Anterior cingulate cortex (tissue), 58 donors: ENCODE results near the gene PNKP.
"Not testable (repeated sequence)": the region's sequence is repeated elsewhere in the genome, so short reads cannot be mapped to it uniquely, and the experiment has no call there.

Experiments used
- DNase-seq, 58 donors: peaks; one replicate each; lab custom pipeline; 2025; lab: John Stamatoyannopoulos, UW

PNKP gene

GRCh38 chr19:49830766-49831165 is 36.6 kb downstream of the PNKP start:
- no peak for DNase-seq

- no peak for DNase-seq
Observed at GRCh38 chr19:49829721-49830120, 37.7 kb downstream of the PNKP start.

GRCh38 chr19:49829200-49829599 is 38.2 kb downstream of the PNKP start:
- DNase-seq, result no peak

- DNase-seq, result no peak
Observed at GRCh38 chr19:49827034-49827433, 40.3 kb downstream of the PNKP start.

- no peak for DNase-seq
Observed at GRCh38 chr19:49824662-49825061, 42.7 kb downstream of the PNKP start.

- no peak for DNase-seq
Observed at GRCh38 chr19:49823472-49823871, 43.9 kb downstream of the PNKP start.

GRCh38 chr19:49820125-49820524 is 47.3 kb downstream of the PNKP start:
- no peak for DNase-seq

GRCh38 chr19:49819452-49820115 is 47.8 kb downstream of the PNKP start:
- not testable (repeated sequence) for DNase-seq

GRCh38 chr19:49818649-49819370 is 48.6 kb downstream of the PNKP start:
- DNase-seq, result peak in 1 of 58 donors; percentile 44

- peak in 57 of 58 donors; percentile 42 to 92 (median 79) for DNase-seq
Observed at GRCh38 chr19:49817964-49818648, 49.3 kb downstream of the PNKP start, which contains the start of gene MED25. Gene MED25 (plus strand): TSS chr19:49818289. CDS start chr19:49818342, 53 bp downstream.

GRCh38 chr19:49816590-49816989 is 50.8 kb downstream of the PNKP start:
- DNase-seq, result no peak

GRCh38 chr19:49814010-49814409 is 53.4 kb downstream of the PNKP start:
- no peak for DNase-seq

- DNase-seq, result peak; percentile 65 to 99 (median 96)
Observed at GRCh38 chr19:49812997-49813861, 54.1 kb downstream of the PNKP start, which contains the start of gene FUZ. Gene FUZ (minus strand): TSS chr19:49813292. CDS start chr19:49813106, 186 bp downstream.

- DNase-seq, result no peak
Observed at GRCh38 chr19:49812452-49812996, 54.9 kb downstream of the PNKP start.

GRCh38 chr19:49811328-49811727 is 56.0 kb downstream of the PNKP start:
- DNase-seq, result no peak
